ENCODE measurements around the gene EHMT1. TPM values are rescaled to one million over a fixed set of nuclear protein-coding genes. Genes with fewer than 3 reads are reported as not detected.
"Not testable (repeated sequence)": the region's sequence is repeated elsewhere in the genome, so short reads cannot be mapped to it uniquely, and the experiment has no call there.

EHMT1 gene
- polyA plus RNA-seq, 2 donors, result 26.6 to 42.3 TPM

DNA sequence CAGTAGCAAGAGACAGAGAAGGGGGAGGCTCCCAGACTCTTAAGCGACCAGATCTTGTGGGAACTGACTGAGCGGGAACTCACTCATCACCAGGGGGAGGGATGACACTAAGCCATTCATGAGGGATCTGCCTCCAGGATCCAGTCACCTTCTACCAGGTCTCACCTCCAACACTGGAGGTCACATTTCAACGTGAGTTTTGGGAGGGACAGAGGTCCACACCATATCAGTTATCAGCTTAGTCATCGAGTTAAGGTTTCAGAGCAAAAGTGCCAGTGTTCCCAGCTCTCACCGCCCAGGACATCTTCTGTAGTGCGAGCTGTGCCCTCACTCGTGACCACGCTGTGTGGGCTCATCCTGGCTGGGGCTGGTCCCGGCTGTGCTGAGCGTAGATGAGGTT is 160.1 kb downstream of the EHMT1 start:
- Histone ChIP-seq H3K36me3 (ENCODE audit: control insufficient read depth in 2 of 2, insufficient read depth in 2 of 2, low read length in 1 of 2) (peaks cover 24 to 69% of the 10 kb centered on the region in 2 donors), H3K9me3 (ENCODE audit: control insufficient read depth in 2 of 2, insufficient read depth in 1 of 2, low read depth in 1 of 2, low read length in 1 of 2) (no peaks in the 10 kb centered on the region), H3K4me3 (ENCODE audit: low read depth in 1 of 2, low read length in 2 of 2) (no peak overlapping the region), H3K4me1 (ENCODE audit: control insufficient read depth in 2 of 2, insufficient read depth in 2 of 2, low read length in 1 of 2) (no peaks in the 10 kb centered on the region), H3K27me3 (ENCODE audit: control insufficient read depth in 1 of 2, insufficient read depth in 2 of 2, low read length in 2 of 2) (no peaks in the 10 kb centered on the region), H3K27ac (ENCODE audit: low read depth in 2 of 2, low read length in 1 of 2) (no peak overlapping the region)
- WGBS, 2 donors, result 91 to 94% methylated on average over 10 of the region's 10 CpGs

DNA sequence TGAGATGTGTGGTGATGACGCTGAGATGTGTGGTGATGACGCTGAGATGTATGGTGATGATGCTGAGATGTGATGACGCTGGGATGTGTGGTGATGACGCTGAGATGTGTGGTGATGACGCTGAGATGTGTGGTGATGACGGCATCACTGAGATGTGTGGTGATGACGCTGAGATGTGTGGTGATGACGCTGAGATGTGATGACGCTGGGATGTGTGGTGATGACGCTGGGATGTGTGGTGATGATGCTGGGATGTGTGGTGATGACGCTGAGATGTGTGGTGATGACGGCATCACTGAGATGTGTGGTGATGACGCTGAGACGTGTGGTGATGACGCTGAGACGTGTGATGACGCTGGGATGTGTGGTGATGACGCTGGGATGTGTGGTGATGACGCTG is 161.2 kb downstream of the EHMT1 start:
- H3K4me1 ChIP-seq (ENCODE audit: control insufficient read depth in 2 of 2, insufficient read depth in 2 of 2, low read length in 1 of 2); H3K9me3 ChIP-seq (ENCODE audit: control insufficient read depth in 2 of 2, insufficient read depth in 1 of 2, low read depth in 1 of 2, low read length in 1 of 2); H3K27me3 ChIP-seq (ENCODE audit: control insufficient read depth in 1 of 2, insufficient read depth in 2 of 2, low read length in 2 of 2); H3K27ac ChIP-seq (ENCODE audit: low read depth in 2 of 2, low read length in 1 of 2); H3K4me3 ChIP-seq (ENCODE audit: low read depth in 1 of 2, low read length in 2 of 2): not testable (repeated sequence)
- peaks cover 24 to 67% of the 10 kb centered on the region in 2 donors for H3K36me3 ChIP-seq (ENCODE audit: control insufficient read depth in 2 of 2, insufficient read depth in 2 of 2, low read length in 1 of 2)
- 95 to 97% methylated on average over 19 of the region's 19 CpGs for WGBS, 2 donors

DNA sequence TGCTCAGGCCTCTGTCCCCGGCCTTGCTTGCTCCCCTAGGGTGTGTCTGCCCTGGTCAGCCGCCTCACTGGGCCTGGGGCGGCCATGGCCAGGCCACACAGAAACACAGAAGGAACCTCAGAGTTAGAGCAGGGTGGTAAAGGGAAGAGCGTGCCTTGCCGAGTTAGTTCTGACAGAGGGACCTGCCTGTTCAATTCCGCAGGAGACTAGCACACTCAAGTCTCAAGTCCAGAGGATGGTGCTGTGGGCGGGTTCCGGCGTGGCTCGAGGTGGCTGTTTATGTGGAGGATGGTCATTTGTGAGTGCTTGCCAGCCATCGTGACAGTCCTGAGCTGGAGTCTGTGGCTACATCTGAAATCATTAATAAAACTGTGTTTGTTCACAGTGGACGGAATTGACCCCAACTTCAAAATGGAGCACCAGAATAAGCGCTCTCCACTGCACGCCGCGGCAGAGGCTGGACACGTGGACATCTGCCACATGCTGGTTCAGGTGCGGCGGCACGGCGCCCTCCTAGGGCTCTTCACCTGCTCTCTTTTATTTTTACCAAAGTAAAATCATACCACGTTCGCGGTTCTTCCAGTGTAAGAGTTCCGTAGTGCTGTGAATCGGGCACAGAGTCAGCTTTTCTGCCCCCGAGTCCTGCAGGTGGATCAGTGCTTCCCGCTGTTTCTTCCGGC is 163.2 kb downstream of the EHMT1 start:
- Histone ChIP-seq H3K4me1 (ENCODE audit: control insufficient read depth in 2 of 2, insufficient read depth in 2 of 2, low read length in 1 of 2) (no peaks in the 10 kb centered on the region), H3K36me3 (ENCODE audit: control insufficient read depth in 2 of 2, insufficient read depth in 2 of 2, low read length in 1 of 2) (peaks cover 19 to 60% of the 10 kb centered on the region in 2 donors), H3K27me3 (ENCODE audit: control insufficient read depth in 1 of 2, insufficient read depth in 2 of 2, low read length in 2 of 2) (no peaks in the 10 kb centered on the region), H3K27ac (ENCODE audit: low read depth in 2 of 2, low read length in 1 of 2) (no peak overlapping the region), H3K4me3 (ENCODE audit: low read depth in 1 of 2, low read length in 2 of 2) (no peak overlapping the region), H3K9me3 (ENCODE audit: control insufficient read depth in 2 of 2, insufficient read depth in 1 of 2, low read depth in 1 of 2, low read length in 1 of 2) (no peaks in the 10 kb centered on the region)
- 94 to 95% methylated on average over 29 of the region's 29 CpGs for WGBS, 2 donors

DNA sequence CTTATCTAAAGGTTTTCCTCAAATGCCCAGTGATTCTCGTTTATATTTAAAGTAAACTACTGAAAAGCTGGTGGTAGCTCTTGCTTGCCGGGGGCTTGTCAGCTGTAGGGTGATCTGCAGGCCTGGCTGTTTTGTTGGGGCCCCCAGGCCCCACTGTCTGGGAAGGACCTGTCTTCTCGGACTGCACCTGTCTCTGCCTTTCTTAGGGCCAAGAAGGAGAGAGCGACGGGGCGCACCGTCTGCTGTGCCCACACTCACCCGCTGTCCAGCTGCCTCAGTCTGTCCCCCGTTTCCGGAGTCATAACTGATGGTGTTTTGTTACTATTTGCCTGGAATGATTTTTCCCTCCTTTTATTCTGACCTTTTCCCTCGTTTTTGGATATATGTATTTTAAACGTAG is 164.7 kb downstream of the EHMT1 start:
- Histone ChIP-seq H3K27ac (ENCODE audit: low read depth in 2 of 2, low read length in 1 of 2) (no peak overlapping the region), H3K4me1 (ENCODE audit: control insufficient read depth in 2 of 2, insufficient read depth in 2 of 2, low read length in 1 of 2) (no peaks in the 10 kb centered on the region), H3K9me3 (ENCODE audit: control insufficient read depth in 2 of 2, insufficient read depth in 1 of 2, low read depth in 1 of 2, low read length in 1 of 2) (no peaks in the 10 kb centered on the region), H3K27me3 (ENCODE audit: control insufficient read depth in 1 of 2, insufficient read depth in 2 of 2, low read length in 2 of 2) (no peaks in the 10 kb centered on the region), H3K4me3 (ENCODE audit: low read depth in 1 of 2, low read length in 2 of 2) (no peak overlapping the region), H3K36me3 (ENCODE audit: control insufficient read depth in 2 of 2, insufficient read depth in 2 of 2, low read length in 1 of 2) (peaks cover 22 to 60% of the 10 kb centered on the region in 2 donors)
- WGBS, 2 donors, result 86 to 94% methylated on average over 12 of the region's 12 CpGs

DNA sequence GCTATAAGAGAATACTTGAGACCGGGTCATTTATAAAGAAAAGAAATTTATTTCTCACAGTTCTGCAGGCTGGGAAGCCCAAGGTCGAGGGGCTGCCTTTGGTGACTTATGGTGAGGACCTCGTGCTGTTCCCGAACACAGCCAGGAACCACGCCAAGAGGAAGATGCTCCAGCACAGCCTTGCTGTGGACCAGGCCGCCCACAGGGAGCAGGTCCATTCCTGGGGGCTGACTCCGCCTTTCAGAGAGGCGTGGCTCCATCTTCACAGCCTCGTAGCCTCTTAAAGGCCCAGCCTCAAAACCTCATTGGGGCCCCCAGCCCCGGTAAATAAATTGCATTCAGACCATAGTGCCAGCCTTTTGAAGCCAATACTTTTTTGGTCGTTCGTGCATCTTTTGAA is 165.2 kb downstream of the EHMT1 start:
- H3K36me3 ChIP-seq (ENCODE audit: control insufficient read depth in 2 of 2, insufficient read depth in 2 of 2, low read length in 1 of 2), result peaks cover 20 to 56% of the 10 kb centered on the region in 2 donors
- no peaks in the 10 kb centered on the region for H3K4me1 ChIP-seq (ENCODE audit: control insufficient read depth in 2 of 2, insufficient read depth in 2 of 2, low read length in 1 of 2)
- 82 to 84% methylated on average over 12 of the region's 12 CpGs for WGBS, 2 donors
- H3K9me3 ChIP-seq (ENCODE audit: control insufficient read depth in 2 of 2, insufficient read depth in 1 of 2, low read depth in 1 of 2, low read length in 1 of 2), result no peaks in the 10 kb centered on the region
- no peak overlapping the region for H3K4me3 ChIP-seq (ENCODE audit: low read depth in 1 of 2, low read length in 2 of 2)
- H3K27ac ChIP-seq (ENCODE audit: low read depth in 2 of 2, low read length in 1 of 2), result no peak overlapping the region
- no peaks in the 10 kb centered on the region for H3K27me3 ChIP-seq (ENCODE audit: control insufficient read depth in 1 of 2, insufficient read depth in 2 of 2, low read length in 2 of 2)

DNA sequence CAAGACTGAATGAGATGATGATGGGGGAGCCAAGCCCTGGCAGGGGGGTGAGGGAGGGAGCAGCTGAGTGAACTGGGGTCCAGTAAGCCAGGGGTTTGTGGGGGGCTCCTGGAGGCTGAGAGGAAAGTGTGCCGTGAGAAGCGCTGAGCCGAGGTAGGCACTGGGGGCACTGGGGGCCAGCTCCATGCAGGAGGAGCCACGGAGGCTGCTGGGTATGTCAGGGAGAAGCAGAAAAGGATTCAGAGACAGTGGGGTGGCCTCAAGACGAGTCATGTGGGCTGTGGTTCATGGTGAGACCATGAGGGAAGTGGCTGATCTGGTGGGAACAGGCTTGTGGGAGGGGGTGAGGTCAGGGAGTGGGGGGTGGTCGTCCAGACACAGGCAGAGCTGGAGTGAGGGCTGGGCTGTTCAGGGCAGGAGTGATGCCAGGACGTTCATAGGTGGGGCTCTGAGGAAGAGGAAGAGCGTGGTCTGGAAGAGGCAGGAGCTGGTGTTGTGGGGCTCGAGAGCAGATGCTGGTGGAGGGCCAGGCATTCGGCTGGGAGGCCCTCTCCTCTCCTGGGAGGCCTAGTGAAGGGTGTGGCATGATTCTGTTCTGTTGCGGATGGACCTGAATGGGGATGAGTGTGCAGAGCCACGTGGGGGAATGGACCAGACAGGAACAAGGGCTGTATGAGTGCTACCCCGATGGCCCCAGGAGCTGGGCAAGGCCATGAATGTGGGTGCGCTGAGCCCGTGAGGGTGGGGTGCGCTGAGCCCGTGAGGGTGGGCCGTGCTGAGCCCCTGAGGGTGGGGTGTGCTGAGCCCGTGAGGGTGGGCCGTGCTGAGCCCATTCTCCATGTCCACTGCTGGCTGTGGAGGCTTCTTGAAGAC is 166.1 kb downstream of the EHMT1 start:
- H3K4me1 ChIP-seq (ENCODE audit: control insufficient read depth in 2 of 2, insufficient read depth in 2 of 2, low read length in 1 of 2), result no peaks in the 10 kb centered on the region
- no peaks in the 10 kb centered on the region for H3K27me3 ChIP-seq (ENCODE audit: control insufficient read depth in 1 of 2, insufficient read depth in 2 of 2, low read length in 2 of 2)
- H3K27ac ChIP-seq (ENCODE audit: low read depth in 2 of 2, low read length in 1 of 2), result no peak overlapping the region
- H3K9me3 ChIP-seq (ENCODE audit: control insufficient read depth in 2 of 2, insufficient read depth in 1 of 2, low read depth in 1 of 2, low read length in 1 of 2), result no peaks in the 10 kb centered on the region
- 82 to 87% methylated on average over 16 to 20 of the region's 20 CpGs for WGBS, 2 donors
- H3K4me3 ChIP-seq (ENCODE audit: low read depth in 1 of 2, low read length in 2 of 2), result no peak overlapping the region
- peaks cover 20 to 51% of the 10 kb centered on the region in 2 donors for H3K36me3 ChIP-seq (ENCODE audit: control insufficient read depth in 2 of 2, insufficient read depth in 2 of 2, low read length in 1 of 2)

DNA sequence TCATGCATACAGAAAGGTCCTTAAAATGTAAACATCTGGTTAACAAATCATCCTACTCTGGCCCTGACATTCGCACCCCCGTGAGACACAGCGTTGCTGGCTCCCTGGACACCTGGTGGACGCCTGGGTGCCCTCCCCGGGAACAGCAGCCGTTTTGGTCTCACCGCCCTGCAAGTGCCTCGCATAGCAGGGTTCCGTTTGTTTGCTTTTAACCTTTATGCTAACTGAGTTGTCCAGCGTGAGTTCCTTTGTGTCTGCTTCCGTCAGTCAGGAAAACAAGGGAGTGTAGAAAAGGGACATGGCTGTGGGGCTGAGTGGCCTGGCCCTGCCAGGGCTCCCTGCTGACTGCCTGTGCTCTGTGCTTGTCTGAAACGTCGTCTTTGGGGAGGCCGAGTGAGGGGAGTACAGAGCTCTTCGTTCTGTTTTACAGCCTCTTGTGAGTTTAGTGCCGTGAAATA is 166.9 kb downstream of the EHMT1 start:
- H3K36me3 ChIP-seq (ENCODE audit: control insufficient read depth in 2 of 2, insufficient read depth in 2 of 2, low read length in 1 of 2), result peaks cover 20 to 53% of the 10 kb centered on the region in 2 donors
- H3K9me3 ChIP-seq (ENCODE audit: control insufficient read depth in 2 of 2, insufficient read depth in 1 of 2, low read depth in 1 of 2, low read length in 1 of 2), result no peaks in the 10 kb centered on the region
- H3K4me1 ChIP-seq (ENCODE audit: control insufficient read depth in 2 of 2, insufficient read depth in 2 of 2, low read length in 1 of 2), result no peaks in the 10 kb centered on the region
- WGBS, 2 donors, result 71 to 79% methylated on average over 16 of the region's 16 CpGs
- no peak overlapping the region for H3K4me3 ChIP-seq (ENCODE audit: low read depth in 1 of 2, low read length in 2 of 2)
- no peak overlapping the region for H3K27ac ChIP-seq (ENCODE audit: low read depth in 2 of 2, low read length in 1 of 2)
- H3K27me3 ChIP-seq (ENCODE audit: control insufficient read depth in 1 of 2, insufficient read depth in 2 of 2, low read length in 2 of 2), result no peaks in the 10 kb centered on the region

DNA sequence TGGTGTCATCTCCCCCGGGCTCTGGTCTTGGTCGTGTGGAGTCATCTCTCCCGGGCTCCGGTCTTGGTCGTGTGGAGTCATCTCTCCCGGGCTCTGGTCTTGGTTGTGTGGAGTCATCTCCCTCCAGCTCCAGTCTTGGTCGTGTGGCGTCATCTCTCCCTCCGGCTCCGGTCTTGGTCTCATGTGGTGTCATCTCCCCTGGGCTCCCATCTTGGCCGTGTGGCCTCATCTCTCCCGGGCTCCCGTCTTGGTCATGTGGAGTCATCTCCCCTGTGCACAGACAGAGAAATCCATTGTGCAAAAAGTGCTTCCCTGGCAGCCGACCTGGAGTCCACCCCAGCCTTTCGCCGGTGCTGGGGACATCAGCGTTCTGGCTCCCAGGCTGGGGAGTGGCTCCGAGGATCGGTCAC is 167.7 kb downstream of the EHMT1 start:
- Histone ChIP-seq H3K27ac (ENCODE audit: low read depth in 2 of 2, low read length in 1 of 2) (no peak overlapping the region), H3K36me3 (ENCODE audit: control insufficient read depth in 2 of 2, insufficient read depth in 2 of 2, low read length in 1 of 2) (peaks cover 20 to 47% of the 10 kb centered on the region in 2 donors), H3K4me1 (ENCODE audit: control insufficient read depth in 2 of 2, insufficient read depth in 2 of 2, low read length in 1 of 2) (no peaks in the 10 kb centered on the region), H3K27me3 (ENCODE audit: control insufficient read depth in 1 of 2, insufficient read depth in 2 of 2, low read length in 2 of 2) (no peaks in the 10 kb centered on the region), H3K9me3 (ENCODE audit: control insufficient read depth in 2 of 2, insufficient read depth in 1 of 2, low read depth in 1 of 2, low read length in 1 of 2) (no peaks in the 10 kb centered on the region), H3K4me3 (ENCODE audit: low read depth in 1 of 2, low read length in 2 of 2) (no peak overlapping the region)
- whole genome bisulfite sequencing, 2 donors, result 89 to 91% methylated on average over 19 of the region's 19 CpGs

DNA sequence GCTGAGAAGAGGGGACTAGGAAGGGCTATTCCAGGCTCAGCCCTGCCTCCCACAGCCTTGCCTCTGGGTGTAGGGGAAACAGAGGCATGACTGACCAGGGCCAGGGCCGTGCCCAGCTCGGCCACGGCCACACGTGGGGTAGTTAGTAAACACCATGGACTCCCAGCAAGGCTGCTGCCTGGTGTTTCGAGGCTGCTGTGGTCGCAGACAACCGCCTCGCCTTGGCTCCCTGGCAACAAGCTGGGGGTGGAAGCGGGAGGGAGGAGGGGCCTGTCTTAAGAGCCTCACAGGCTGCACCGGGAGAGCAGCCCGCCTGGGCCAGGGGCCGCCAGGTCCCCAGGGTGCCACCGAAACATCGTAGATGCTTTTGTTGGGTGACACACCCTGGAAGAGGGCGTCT is 168.6 kb downstream of the EHMT1 start:
- no peak overlapping the region for H3K27ac ChIP-seq (ENCODE audit: low read depth in 2 of 2, low read length in 1 of 2)
- H3K4me3 ChIP-seq (ENCODE audit: low read depth in 1 of 2, low read length in 2 of 2), result no peak overlapping the region
- peaks cover 15 to 39% of the 10 kb centered on the region in 2 donors for H3K36me3 ChIP-seq (ENCODE audit: control insufficient read depth in 2 of 2, insufficient read depth in 2 of 2, low read length in 1 of 2)
- no peaks in the 10 kb centered on the region for H3K4me1 ChIP-seq (ENCODE audit: control insufficient read depth in 2 of 2, insufficient read depth in 2 of 2, low read length in 1 of 2)
- no peaks in the 10 kb centered on the region for H3K9me3 ChIP-seq (ENCODE audit: control insufficient read depth in 2 of 2, insufficient read depth in 1 of 2, low read depth in 1 of 2, low read length in 1 of 2)
- 92 to 93% methylated on average over 15 of the region's 15 CpGs for WGBS, 2 donors
- no peaks in the 10 kb centered on the region for H3K27me3 ChIP-seq (ENCODE audit: control insufficient read depth in 1 of 2, insufficient read depth in 2 of 2, low read length in 2 of 2)

Data from esophagus (tissue), 2 donors.